HUES6 (cell line): ENCODE data around the gene IFNAR1.

Experiments
- H3K27ac ChIP-seq: 2 replicates; pipeline ENCODE4 v1.7.0; 2013; ENCODE audit warnings: low read depth, mild to moderate bottlenecking, low read length, inconsistent platforms
- H3K27me3 ChIP-seq: 2 replicates; pipeline ENCODE4 v1.6.1; 2013; ENCODE audit warnings: low read length; ENCODE audit not compliant: control insufficient read depth, insufficient read depth
- H3K36me3 ChIP-seq: 2 replicates; pipeline ENCODE4 v1.6.1; 2013; ENCODE audit warnings: low read length; ENCODE audit not compliant: control insufficient read depth, insufficient read depth
- H3K4me1 ChIP-seq: 2 replicates; pipeline ENCODE4 v1.6.1; 2013; ENCODE audit warnings: low read length; ENCODE audit not compliant: control insufficient read depth, insufficient read depth
- H3K4me3 ChIP-seq: 2 replicates; pipeline ENCODE4 v1.5.1; 2013; ENCODE audit warnings: low read depth, low read length
- H3K9ac ChIP-seq: one replicate; pipeline ENCODE4 v1.6.1; 2013; ENCODE audit warnings: mild to moderate bottlenecking, low read length
- H3K9me3 ChIP-seq: 2 replicates; pipeline ENCODE4 v1.6.1; 2013; ENCODE audit warnings: low read depth, low read length; ENCODE audit not compliant: control insufficient read depth, insufficient read depth

IFNAR1 gene

GRCh38 chr21:33367309-33367973 lies 42.7 kb downstream of the IFNAR1 start:
- Histone ChIP-seq H3K4me3 (no peak overlapping the region), H3K27ac (0 out of 2 replicates have a peak overlapping the region, but pooled peaks have one; percentile 19), H3K27me3 (no peaks in the 10 kb centered on the region), H3K9me3 (peaks cover 47% of the 10 kb centered on the region), H3K9ac (no peak overlapping the region), H3K36me3 (no peaks in the 10 kb centered on the region), H3K4me1 (peaks cover 4% of the 10 kb centered on the region; the same call in 1 of the 2 replicates)

- H3K4me3 ChIP-seq = no peak overlapping the region
- H3K9ac ChIP-seq = no peak overlapping the region
- H3K9me3 ChIP-seq = peaks cover 47% of the 10 kb centered on the region
- no peak overlapping the region for H3K27ac ChIP-seq
- H3K36me3 ChIP-seq = no peaks in the 10 kb centered on the region
- no peaks in the 10 kb centered on the region for H3K27me3 ChIP-seq
- no peaks in the 10 kb centered on the region for H3K4me1 ChIP-seq
Observed at GRCh38 chr21:33368124-33368523, 43.4 kb downstream of the IFNAR1 start.

GRCh38 chr21:33368576-33368975 lies 43.8 kb downstream of the IFNAR1 start:
- no peaks in the 10 kb centered on the region for H3K27me3 ChIP-seq
- H3K27ac ChIP-seq = no peak overlapping the region
- H3K4me1 ChIP-seq = no peaks in the 10 kb centered on the region
- peaks cover 47% of the 10 kb centered on the region for H3K9me3 ChIP-seq
- H3K36me3 ChIP-seq = no peaks in the 10 kb centered on the region
- H3K4me3 ChIP-seq = no peak overlapping the region
- H3K9ac ChIP-seq = no peak overlapping the region

GRCh38 chr21:33369586-33369985 lies 44.8 kb downstream of the IFNAR1 start:
- Histone ChIP-seq H3K36me3 (no peaks in the 10 kb centered on the region), H3K9me3 (peaks cover 47% of the 10 kb centered on the region), H3K27me3 (no peaks in the 10 kb centered on the region), H3K27ac (no peak overlapping the region), H3K4me1 (no peaks in the 10 kb centered on the region), H3K4me3 (no peak overlapping the region), H3K9ac (no peak overlapping the region)

GRCh38 chr21:33370305-33370704 lies 45.5 kb downstream of the IFNAR1 start:
- Histone ChIP-seq H3K27ac (no peak overlapping the region), H3K4me1 (no peaks in the 10 kb centered on the region), H3K9ac (no peak overlapping the region), H3K4me3 (no peak overlapping the region), H3K36me3 (no peaks in the 10 kb centered on the region), H3K27me3 (no peaks in the 10 kb centered on the region), H3K9me3 (peaks cover 47% of the 10 kb centered on the region)

- Histone ChIP-seq H3K9ac (no peak overlapping the region), H3K27ac (no peak overlapping the region), H3K27me3 (no peaks in the 10 kb centered on the region), H3K36me3 (no peaks in the 10 kb centered on the region), H3K4me1 (no peaks in the 10 kb centered on the region), H3K9me3 (peaks cover 41% of the 10 kb centered on the region), H3K4me3 (no peak overlapping the region)
Observed at GRCh38 chr21:33371366-33371765, 46.6 kb downstream of the IFNAR1 start.

- H3K4me1 ChIP-seq = no peaks in the 10 kb centered on the region
- no peak overlapping the region for H3K27ac ChIP-seq
Observed at GRCh38 chr21:33372582-33372981, 47.8 kb downstream of the IFNAR1 start.

GRCh38 chr21:33373451-33373850 lies 48.7 kb downstream of the IFNAR1 start:
- Histone ChIP-seq H3K27me3 (no peaks in the 10 kb centered on the region), H3K9ac (no peak overlapping the region), H3K4me1 (no peaks in the 10 kb centered on the region), H3K9me3 (peaks cover 22% of the 10 kb centered on the region), H3K4me3 (no peak overlapping the region), H3K27ac (no peak overlapping the region), H3K36me3 (no peaks in the 10 kb centered on the region)

More at GRCh38 chr21:33372582-33372981, 47.8 kb downstream of the IFNAR1 start:
- Histone ChIP-seq H3K9ac (no peak overlapping the region), H3K27me3 (no peaks in the 10 kb centered on the region), H3K9me3 (peaks cover 29% of the 10 kb centered on the region), H3K4me3 (no peak overlapping the region), H3K36me3 (no peaks in the 10 kb centered on the region)

- Histone ChIP-seq H3K27ac (no peak overlapping the region), H3K4me3 (no peak overlapping the region), H3K9me3 (peaks cover 17% of the 10 kb centered on the region), H3K36me3 (no peaks in the 10 kb centered on the region), H3K9ac (no peak overlapping the region), H3K4me1 (no peaks in the 10 kb centered on the region), H3K27me3 (no peaks in the 10 kb centered on the region)
Observed at GRCh38 chr21:33374080-33374449, 49.3 kb downstream of the IFNAR1 start.

- Histone ChIP-seq H3K27ac (no peak overlapping the region), H3K27me3 (no peaks in the 10 kb centered on the region), H3K9ac (no peak overlapping the region), H3K4me3 (no peak overlapping the region), H3K36me3 (no peaks in the 10 kb centered on the region), H3K9me3 (peaks cover 13% of the 10 kb centered on the region), H3K4me1 (no peaks in the 10 kb centered on the region)
Observed at GRCh38 chr21:33374450-33375096, 49.8 kb downstream of the IFNAR1 start.

- Histone ChIP-seq H3K4me1 (peaks cover 2% of the 10 kb centered on the region; the same call in 1 of the 2 replicates), H3K9me3 (peaks cover 7% of the 10 kb centered on the region), H3K27me3 (no peaks in the 10 kb centered on the region), H3K4me3 (no peak overlapping the region), H3K9ac (no peak overlapping the region), H3K27ac (no peak overlapping the region), H3K36me3 (no peaks in the 10 kb centered on the region)
Observed at GRCh38 chr21:33375101-33375644, 50.4 kb downstream of the IFNAR1 start.
